Esophagus squamous epithelium (tissue), 4 donors: ENCODE measurements around the gene DPEP1.

Experiments used
- POLR2A ChIP-seq, 4 donors: fragments of 450-650 bp; IDR thresholded peaks; one replicate each; pipeline ENCODE4 v1.6.1; 2017; ENCODE audit warnings: antibody characterized with exemption in 4 of 4, mild to moderate bottlenecking in 4 of 4, moderate library complexity in 3 of 4
- TF ChIP-seq, protein P1 (sequence below), 6 experiments: fragments of 450-650 bp in 4 of 6; fragments of 200-600 bp in 2 of 6; sonication (generic) in 2 of 6; IDR thresholded peaks; one replicate each; pipeline ENCODE4 v1.5.1; 2016 to 2019; ENCODE audit warnings: antibody characterized with exemption in 6 of 6, mild to moderate bottlenecking in 4 of 6, moderate library complexity in 4 of 6

DNA sequence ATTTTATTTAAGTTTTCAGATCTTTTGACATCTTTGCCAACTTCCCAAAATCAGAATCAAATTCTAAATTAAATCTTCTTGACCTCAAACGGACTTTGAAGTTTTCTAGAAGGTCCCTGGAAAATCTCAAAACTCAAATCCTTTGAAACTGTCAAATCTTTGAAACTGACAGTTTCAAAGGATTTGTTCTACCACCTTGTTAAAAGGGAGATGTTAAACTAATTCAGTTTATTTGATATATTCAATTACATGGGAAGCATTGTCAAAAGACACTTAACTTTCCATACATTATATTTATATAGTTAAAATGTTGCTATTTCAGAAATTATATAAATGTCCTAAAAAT, 3.4 kb upstream of the DPEP1 start:
- TF ChIP-seq, protein P1, sequence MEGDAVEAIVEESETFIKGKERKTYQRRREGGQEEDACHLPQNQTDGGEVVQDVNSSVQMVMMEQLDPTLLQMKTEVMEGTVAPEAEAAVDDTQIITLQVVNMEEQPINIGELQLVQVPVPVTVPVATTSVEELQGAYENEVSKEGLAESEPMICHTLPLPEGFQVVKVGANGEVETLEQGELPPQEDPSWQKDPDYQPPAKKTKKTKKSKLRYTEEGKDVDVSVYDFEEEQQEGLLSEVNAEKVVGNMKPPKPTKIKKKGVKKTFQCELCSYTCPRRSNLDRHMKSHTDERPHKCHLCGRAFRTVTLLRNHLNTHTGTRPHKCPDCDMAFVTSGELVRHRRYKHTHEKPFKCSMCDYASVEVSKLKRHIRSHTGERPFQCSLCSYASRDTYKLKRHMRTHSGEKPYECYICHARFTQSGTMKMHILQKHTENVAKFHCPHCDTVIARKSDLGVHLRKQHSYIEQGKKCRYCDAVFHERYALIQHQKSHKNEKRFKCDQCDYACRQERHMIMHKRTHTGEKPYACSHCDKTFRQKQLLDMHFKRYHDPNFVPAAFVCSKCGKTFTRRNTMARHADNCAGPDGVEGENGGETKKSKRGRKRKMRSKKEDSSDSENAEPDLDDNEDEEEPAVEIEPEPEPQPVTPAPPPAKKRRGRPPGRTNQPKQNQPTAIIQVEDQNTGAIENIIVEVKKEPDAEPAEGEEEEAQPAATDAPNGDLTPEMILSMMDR (IDR thresholded peaks at IDR 0.05): no peak
- TF ChIP-seq POLR2A (IDR thresholded peaks at IDR 0.05): no peak
